Left forelimb (tissue), 1 donor: ENCODE results near the gene DPPA3.
"Not testable (repeated sequence)": the region's sequence is repeated elsewhere in the genome, so short reads cannot be mapped to it uniquely, and the experiment has no call there.

Experiments used
- DNase-seq: peaks from one replicate; pipeline ENCODE4 v3.0.0-alpha.2; 2018; ENCODE audit warnings: low spot score

DPPA3 gene

DNA sequence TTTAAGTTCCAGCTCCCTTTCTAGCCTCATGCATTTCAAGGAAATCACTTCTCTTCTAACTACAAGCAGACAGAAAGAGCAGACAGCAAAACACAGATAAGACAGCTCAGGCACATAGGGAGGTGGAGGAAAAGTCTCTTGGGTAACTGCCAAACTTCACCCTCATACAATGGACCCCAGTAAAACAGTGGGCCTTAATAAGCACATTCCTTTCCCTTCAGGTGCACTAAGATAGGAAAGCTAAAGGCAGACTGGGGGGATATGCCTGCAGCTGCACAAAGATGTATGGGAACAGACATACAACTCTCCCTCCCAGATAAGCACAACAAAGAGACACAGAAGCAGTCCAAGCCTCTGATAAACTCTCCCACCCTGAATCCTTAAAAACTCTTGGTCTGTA, 19.8 kb downstream of the DPPA3 start:
- DNase-seq: not testable (repeated sequence)

- no peak for DNase-seq
These were observed 20.3 kb downstream of the DPPA3 start for GRCh38 chr12:7731486-7731885.

DNA sequence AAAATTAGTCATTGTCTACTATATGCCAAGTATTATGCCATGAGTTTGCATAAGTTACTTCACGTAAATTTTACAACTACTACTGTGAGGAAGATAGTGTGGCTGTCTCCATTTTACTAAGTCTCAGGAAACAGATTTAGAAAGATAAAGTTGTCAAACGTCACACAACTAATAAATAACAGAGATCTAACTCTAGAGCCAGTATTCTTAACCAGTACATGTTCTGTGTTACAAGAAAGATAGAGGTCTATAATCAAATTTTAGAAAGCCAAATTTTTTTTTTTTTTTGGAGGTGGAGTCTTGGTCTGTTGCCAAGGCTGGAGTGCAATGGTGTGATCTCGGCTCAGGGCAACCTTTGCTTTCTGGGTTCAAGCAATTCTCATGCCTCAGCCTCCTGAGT, 21.8 kb downstream of the DPPA3 start:
- no peak for DNase-seq

- DNase-seq: no peak
These were observed 36.0 kb downstream of the DPPA3 start, which contains the start of gene CLEC4C for GRCh38 chr12:7747246-7747645. CLEC4C (minus strand) TSS chr12:7747375; CDS start chr12:7747348, 27 bp downstream.

- DNase-seq: no peak
These were observed 37.6 kb downstream of the DPPA3 start for GRCh38 chr12:7748852-7749251.

GRCh38 chr12:7749442-7749841, 38.2 kb downstream of the DPPA3 start:
- DNase-seq: no peak

GRCh38 chr12:7750350-7750749, 39.1 kb downstream of the DPPA3 start:
- DNase-seq: no peak

- no peak for DNase-seq
These were observed 40.2 kb downstream of the DPPA3 start for GRCh38 chr12:7751394-7751793.

DNA sequence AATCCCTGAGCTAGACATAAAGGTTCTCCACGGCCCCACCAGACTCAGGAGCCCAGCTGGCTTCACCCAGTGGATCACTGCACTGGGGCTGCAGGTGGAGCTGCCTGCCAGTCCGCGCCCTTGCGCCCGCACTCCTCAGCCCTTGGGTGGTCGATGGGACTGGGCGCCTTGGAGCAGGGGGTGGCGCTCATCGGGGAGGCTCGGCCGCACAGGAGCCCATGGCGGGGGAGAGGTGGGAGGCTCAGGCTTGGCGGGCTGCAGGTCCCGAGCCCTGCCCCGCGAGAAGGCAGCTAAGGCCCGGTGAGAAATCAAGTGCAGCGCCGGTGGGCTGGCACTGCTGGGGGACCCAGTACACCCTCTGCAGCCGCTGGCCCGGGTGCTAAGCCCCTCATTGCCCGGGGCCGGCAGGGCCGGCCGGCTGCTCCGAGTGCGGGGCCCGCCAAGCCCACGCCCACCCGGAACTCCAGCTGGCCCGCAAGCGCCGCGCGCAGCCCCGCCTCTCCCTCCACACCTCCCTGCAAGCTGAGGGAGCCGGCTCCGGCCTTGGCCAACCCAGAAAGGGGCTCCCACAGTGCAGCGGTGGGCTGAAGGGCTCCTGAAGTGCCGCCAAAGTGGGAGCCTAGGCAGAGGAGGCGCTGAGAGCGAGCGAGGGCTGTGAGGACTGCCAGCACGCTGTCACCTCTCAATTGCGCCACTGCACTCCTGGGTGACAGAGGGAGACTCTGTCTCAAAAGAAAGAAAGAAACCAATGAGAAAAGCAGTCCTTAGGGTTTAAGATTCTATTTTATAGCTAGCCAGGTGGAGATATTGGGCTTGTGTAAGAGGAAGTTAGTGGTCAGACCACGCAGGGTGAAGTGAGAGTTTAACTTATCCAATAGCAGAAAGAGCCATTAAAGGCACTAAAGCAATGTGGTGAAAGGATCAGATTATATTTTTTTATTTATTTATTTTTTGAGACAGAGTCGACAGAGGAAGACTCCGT, 41.0 kb downstream of the DPPA3 start:
- not testable (repeated sequence) for DNase-seq

GRCh38 chr12:7755668-7756067, 44.4 kb downstream of the DPPA3 start:
- not testable (repeated sequence) for DNase-seq

GRCh38 chr12:7756993-7757392, 45.8 kb downstream of the DPPA3 start:
- DNase-seq: no peak

DNA sequence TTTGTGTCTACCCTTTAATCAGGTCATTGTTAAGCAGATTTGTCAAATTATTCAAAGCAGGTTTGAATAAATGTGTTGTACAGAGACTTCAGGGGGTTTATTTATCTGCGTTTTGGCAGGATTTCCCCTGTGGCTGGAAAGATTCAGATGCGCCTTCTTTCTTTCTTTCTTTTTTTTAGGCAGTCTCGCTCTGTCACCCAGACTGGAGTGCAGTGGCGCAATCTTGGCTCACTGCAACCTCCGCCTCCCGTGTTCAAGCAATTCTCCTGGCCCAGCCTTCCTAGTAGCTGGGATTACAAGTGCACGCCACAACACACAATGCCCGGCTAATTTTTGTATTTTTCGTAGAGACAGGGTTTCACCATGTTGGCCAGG, 47.5 kb downstream of the DPPA3 start:
- no peak for DNase-seq
